ENCODE data around the gene ASPA.

The ASPA gene

DNA sequence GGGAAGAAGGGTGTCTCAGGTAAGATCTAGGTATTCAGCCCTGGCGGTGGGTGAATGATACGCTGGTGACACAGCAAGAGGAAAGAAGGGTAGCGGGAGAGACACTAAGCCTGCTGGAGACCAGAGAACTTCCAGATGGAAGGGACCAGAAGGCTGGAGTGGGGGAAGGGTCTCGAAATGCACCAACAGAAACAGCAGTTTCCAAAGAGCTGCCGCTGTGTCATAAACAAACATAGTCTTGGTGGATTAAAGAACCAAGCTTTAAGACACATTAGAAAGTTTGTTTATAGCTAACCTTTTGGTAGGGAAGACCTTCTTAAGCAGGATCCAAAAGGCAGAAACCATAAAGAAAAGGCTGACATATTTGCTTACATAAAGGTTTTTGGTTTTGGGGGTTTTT is 60.9 kb downstream of the ASPA start:
- no peak for DNase-seq

DNA sequence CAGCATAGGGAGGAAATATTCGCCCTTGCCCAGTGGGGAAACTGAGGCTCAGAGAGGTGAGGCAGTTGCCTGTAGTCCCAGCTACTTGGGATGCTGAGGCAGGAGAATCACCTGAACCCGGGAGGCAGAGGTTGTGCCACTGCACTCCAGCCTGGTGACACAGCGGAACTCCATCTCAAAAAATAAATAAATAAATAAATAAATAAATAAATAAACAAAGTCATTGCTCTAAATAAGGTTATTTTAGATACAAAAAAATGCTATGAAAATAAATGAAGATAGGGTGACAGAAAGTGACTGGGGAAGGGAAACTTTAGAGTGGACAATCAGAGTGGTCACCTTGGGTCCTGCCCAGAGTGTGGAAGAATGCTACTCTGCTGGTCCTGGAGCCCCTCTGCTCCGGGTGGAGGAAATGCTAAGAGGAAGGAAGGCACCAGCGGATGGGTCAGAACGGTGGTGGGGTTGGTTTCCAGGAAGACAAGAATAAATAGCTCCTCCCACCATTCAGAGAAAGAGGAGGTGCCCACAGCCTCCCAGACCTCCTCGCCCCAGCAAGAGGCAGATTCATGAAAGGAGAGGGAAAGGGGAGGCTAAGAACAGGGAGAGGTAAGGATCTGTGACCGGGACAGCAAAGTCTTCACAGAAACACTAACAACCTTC is 64.2 kb downstream of the ASPA start:
- DNase-seq, result no peak

GRCh38 chr17:3542410-3543088 is 66.8 kb downstream of the ASPA start:
- no peak for DNase-seq

DNA sequence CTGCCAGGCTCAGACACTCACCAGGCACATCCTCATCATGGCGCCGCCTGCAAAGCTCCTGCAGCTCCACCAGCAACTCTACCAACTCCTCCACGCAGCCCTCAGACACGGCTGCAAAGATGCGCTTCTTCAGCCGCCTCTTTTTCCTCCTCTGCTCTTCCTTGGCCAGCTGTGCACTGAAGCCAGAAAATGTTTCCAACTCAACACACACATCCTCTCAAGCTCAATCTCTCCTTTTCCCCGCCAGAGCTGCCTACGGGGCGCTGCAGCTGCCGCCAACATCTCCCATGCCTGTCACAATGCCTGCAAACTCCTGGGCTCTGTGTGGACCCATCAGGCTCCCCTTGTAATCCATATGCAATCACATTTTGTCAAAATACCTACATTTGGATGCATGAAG is 67.7 kb downstream of the ASPA start:
- DNase-seq, result no peak

DNA sequence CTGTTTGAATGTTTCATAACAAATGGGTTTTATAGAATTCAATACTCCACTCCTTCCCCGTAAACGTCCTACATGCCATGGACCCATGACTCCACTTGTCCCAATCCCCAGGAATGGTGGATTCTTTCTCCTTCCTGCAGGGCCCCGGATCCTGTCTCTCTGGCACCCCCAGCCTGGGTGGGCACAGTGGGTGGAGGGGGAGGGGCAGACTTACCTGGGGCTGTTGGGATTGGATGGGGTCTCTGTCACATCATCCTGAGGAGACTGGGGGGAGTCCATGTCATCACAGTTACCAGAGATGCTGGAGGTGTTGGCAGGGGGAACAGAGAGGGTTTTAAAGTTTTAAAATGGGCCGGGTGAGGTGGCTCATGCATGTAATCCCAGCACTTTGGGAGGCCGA is 68.6 kb downstream of the ASPA start:
- no peak for DNase-seq

GRCh38 chr17:3545151-3545550 is 69.4 kb downstream of the ASPA start:
- DNase-seq, result no peak

DNA sequence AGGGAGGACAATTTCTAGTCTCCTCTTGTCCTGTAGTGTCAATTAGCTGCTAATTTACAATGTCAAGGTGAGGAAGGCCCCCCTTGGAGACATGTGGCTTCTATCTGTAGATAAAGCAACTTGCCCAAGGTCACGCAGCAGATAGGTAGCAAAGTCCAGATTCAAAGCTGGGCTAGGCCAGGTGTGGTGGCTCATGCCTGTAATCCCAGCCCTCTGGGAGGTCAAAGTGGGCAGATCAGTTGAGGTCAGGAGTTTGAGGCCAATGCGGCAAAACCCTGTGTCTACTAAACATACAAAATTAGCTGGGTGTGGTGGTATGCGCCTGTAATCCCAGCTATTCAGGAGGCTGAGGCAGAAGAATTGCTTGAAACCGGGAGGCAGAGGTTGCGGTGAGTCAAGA is 70.7 kb downstream of the ASPA start:
- no peak for DNase-seq

GRCh38 chr17:3546997-3547396 is 71.2 kb downstream of the ASPA start:
- DNase-seq, result no peak

DNA sequence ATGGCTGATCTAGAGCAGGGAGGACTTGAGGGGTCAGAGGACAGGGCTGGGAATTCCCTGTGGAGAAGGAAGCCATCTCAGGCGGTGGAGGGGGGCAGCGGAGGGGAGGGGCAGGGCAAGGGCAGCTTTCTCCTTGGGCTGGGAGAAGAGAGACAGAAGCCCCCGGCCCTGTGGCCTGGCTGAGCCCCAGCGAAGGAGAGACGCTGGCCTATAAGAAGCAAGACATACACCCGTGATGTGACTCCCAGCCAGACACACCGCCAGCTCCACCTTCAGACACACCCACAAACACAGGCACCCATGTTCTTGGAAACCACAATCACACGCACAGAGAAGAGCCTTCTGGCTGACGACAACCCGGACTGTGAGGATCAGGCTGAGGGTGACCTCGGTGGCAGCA is 71.8 kb downstream of the ASPA start:
- DNase-seq, result no peak

- DNase-seq, result no peak
Observed at GRCh38 chr17:3549610-3550162, 73.9 kb downstream of the ASPA start.

- no peak for DNase-seq
Observed at GRCh38 chr17:3551189-3551588, 75.4 kb downstream of the ASPA start.

DNA sequence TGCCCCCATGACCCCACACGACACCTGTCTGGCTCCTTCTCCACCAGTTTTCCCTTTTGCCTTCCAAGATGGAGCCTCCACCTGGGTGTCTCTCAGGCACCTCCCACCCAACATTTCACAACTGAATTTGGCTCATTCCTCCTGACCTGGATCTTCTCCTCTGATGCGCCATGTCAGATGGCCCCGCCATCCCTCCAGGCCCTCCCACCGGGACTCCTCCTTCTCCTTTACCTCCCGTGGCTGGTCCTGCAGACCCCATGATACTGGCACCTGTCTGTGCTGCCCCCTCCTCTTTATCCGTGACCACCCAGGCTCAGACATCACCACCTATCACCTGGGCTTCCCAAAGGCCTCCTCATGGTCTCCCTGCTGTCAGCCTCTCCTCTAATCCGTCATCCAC is 77.1 kb downstream of the ASPA start:
- no peak for DNase-seq

Data from bone marrow (tissue), 2 donors.